SK-N-DZ (cell line): ENCODE data around the gene DCANP1. TPM values are rescaled to one million over a fixed set of nuclear protein-coding genes. Genes with fewer than 3 reads are reported as not detected.
"Not testable (repeated sequence)": the region's sequence is repeated elsewhere in the genome, so short reads cannot be mapped to it uniquely, and the experiment has no call there.

Experiments used
- DNase-seq: peaks from one replicate; pipeline ENCODE4 v3.0.0-alpha.2; 2015; ENCODE audit warnings: low spot score
- polyA plus RNA-seq, 2 experiments: library from polyadenylated mRNA; depleted of rRNA; stranded (reverse); fragments of >200 nt; gene quantifications; 2 replicates each; pipeline ENCODE4 v1.2.3, GENCODE V29; 2014

The DCANP1 gene
- polyA plus RNA-seq (2014; cell fraction: cytosol; rRNA removed), result not detected in 2 replicates
- polyA plus RNA-seq (2014; cell fraction: nucleus; rRNA removed), result not detected in 2 replicates

GRCh38 chr5:135447298-135447929 is at the start of gene DCANP1:
DCANP1 (minus strand) TSS chr5:135447348; CDS start chr5:135447108, 240 bp downstream.
- no peak for DNase-seq

GRCh38 chr5:135495531-135495930 is 48.4 kb upstream of the DCANP1 start:
- DNase-seq, result not testable (repeated sequence)

- DNase-seq, result no peak
These were observed 47.0 kb upstream of the DCANP1 start for GRCh38 chr5:135494196-135494595.

- DNase-seq, result no peak
These were observed 46.4 kb upstream of the DCANP1 start for GRCh38 chr5:135493406-135494180.

- no peak for DNase-seq
These were observed 45.1 kb upstream of the DCANP1 start for GRCh38 chr5:135492319-135492626.

- DNase-seq, result peak; percentile 82
These were observed 44.6 kb upstream of the DCANP1 start for GRCh38 chr5:135491552-135492318.

- no peak for DNase-seq
These were observed 43.9 kb upstream of the DCANP1 start for GRCh38 chr5:135491038-135491551.

- no peak for DNase-seq
These were observed 43.3 kb upstream of the DCANP1 start for GRCh38 chr5:135490245-135491037.

- no peak for DNase-seq
These were observed 42.5 kb upstream of the DCANP1 start for GRCh38 chr5:135489466-135490244.

- peak; percentile 95 for DNase-seq
These were observed 41.7 kb upstream of the DCANP1 start for GRCh38 chr5:135488727-135489465.

GRCh38 chr5:135487839-135488514 is 40.8 kb upstream of the DCANP1 start:
- peak; percentile 45 for DNase-seq

GRCh38 chr5:135487037-135487395 is 39.9 kb upstream of the DCANP1 start:
- DNase-seq, result no peak

- no peak for DNase-seq
These were observed 39.2 kb upstream of the DCANP1 start for GRCh38 chr5:135486131-135487036.

- DNase-seq, result no peak
These were observed 37.5 kb upstream of the DCANP1 start for GRCh38 chr5:135484674-135485086.

- no peak for DNase-seq
These were observed 36.1 kb upstream of the DCANP1 start for GRCh38 chr5:135483254-135483653.

GRCh38 chr5:135482381-135482933 is 35.3 kb upstream of the DCANP1 start:
- DNase-seq, result peak; percentile 82

GRCh38 chr5:135481909-135482311 is 34.8 kb upstream of the DCANP1 start:
- DNase-seq, result no peak

GRCh38 chr5:135481387-135481786 is 34.2 kb upstream of the DCANP1 start:
- DNase-seq, result no peak
